Sigmoid colon (tissue), 7 donors: ENCODE results near the gene UBQLN3. TPM values are rescaled to one million over a fixed set of nuclear protein-coding genes. Genes with fewer than 3 reads are reported as not detected.

Experiments
- DNase-seq: peaks from one replicate; pipeline ENCODE4 v3.0.0-alpha.2; 2019
- H3K27ac ChIP-seq, 4 donors: fragments of 200-600 bp; sonication (generic); one replicate each; pipeline ENCODE4 v1.5.1; 2016 to 2019; ENCODE audit warnings: mild to moderate bottlenecking in 1 of 4
- H3K27me3 ChIP-seq, 3 donors: fragments of 200-600 bp; sonication (generic); one replicate each; pipeline ENCODE4 v1.5.1; 2019; ENCODE audit warnings: mild to moderate bottlenecking in 1 of 3
- H3K36me3 ChIP-seq, 4 donors: fragments of 200-600 bp; sonication (generic); one replicate each; pipeline ENCODE4 v1.5.1; 2016 to 2019
- H3K4me1 ChIP-seq, 4 donors: fragments of 200-600 bp; sonication (generic); one replicate each; pipeline ENCODE4 v1.5.1; 2017 to 2019
- H3K4me3 ChIP-seq, 4 donors: fragments of 200-600 bp; sonication (generic); one replicate each; pipeline ENCODE4 v1.5.1; 2017 to 2019; ENCODE audit warnings: mild to moderate bottlenecking in 2 of 4, moderate library complexity in 1 of 4
- H3K9me3 ChIP-seq, 4 donors: fragments of 200-600 bp in 3 of 4; sonication (generic) in 3 of 4; one replicate each; pipeline versions ENCODE4 v1.5.1 to v1.6.1; 2013 to 2019
- CTCF ChIP-seq, 4 experiments: fragments of 450-650 bp in 3 of 4; fragments of 200-600 bp in 1 of 4; IDR thresholded peaks; one replicate each; pipeline ENCODE4 v1.5.1; 2016 to 2019; ENCODE audit warnings: antibody characterized with exemption in 4 of 4, mild to moderate bottlenecking in 3 of 4, moderate library complexity in 2 of 4
- EP300 ChIP-seq, 4 donors: sonication (generic); formaldehyde crosslinking; IDR thresholded peaks; one replicate each; pipeline ENCODE4 v1.6.1; 2017; ENCODE audit warnings: antibody characterized with exemption in 4 of 4
- POLR2A ChIP-seq, 2 donors: fragments of 450-650 bp; IDR thresholded peaks; one replicate each; pipeline ENCODE4 v1.6.1; 2016; ENCODE audit warnings: antibody characterized with exemption in 2 of 2, mild to moderate bottlenecking in 2 of 2, moderate library complexity in 2 of 2
- POLR2AphosphoS5 ChIP-seq, 4 donors: sonication (generic); formaldehyde crosslinking; IDR thresholded peaks; one replicate each; pipeline ENCODE4 v1.6.1; 2017; ENCODE audit warnings: antibody characterized with exemption in 4 of 4
- WGBS, 2 donors: extraction: QIAGEN DNeasy Blood & Tissue Kit; methylation state at CpG; one replicate each; pipeline ENCODE4 v1.1.7; 2013; 5-methylcytosine and 5-hydroxymethylcytosine counted together
- intact Hi-C: fragments of 100-400 bp; cut with DNase I; formaldehyde crosslinking; loops from one replicate; pipeline ENCODE4 v1.15.1; 2023
- polyA plus RNA-seq, 3 donors: library from polyadenylated mRNA; stranded (reverse); fragments of 200-250 nt; gene quantifications; one replicate each; pipeline ENCODE4 v1.2.3, GENCODE V29; 2013
- total RNA-seq, 4 donors: library from RNA; depleted of rRNA; stranded (reverse); fragments of >200 nt; gene quantifications; one replicate each; pipeline ENCODE4 v1.1.0, GENCODE V29; 2016
- donor health status: healthy with polysubstance abuse.
- donor health status: Bipolar disorder and iron deficiency.
- donor health status: healthy.

Gene UBQLN3
- total and polyA plus RNA-seq, 7 donors, result 0.71 to 1.2 (median 1.1) TPM; not detected in 4

- no peak overlapping the region for H3K27ac ChIP-seq
- no peaks in the 10 kb centered on the region for H3K27me3 ChIP-seq
- no peaks in the 10 kb centered on the region for H3K4me1 ChIP-seq
- no peaks in the 10 kb centered on the region for H3K36me3 ChIP-seq
- H3K9me3 ChIP-seq, result no peaks in the 10 kb centered on the region
- H3K4me3 ChIP-seq, result no peak overlapping the region
- TF ChIP-seq EP300 (IDR thresholded peaks at IDR 0.05), result no peak
- no peak for TF ChIP-seq POLR2A (IDR thresholded peaks at IDR 0.05)
- TF ChIP-seq CTCF (IDR thresholded peaks at IDR 0.05), result no peak
- no peak for TF ChIP-seq POLR2AphosphoS5 (IDR thresholded peaks at IDR 0.05)
- no peak for DNase-seq
- intact Hi-C loops, result no loop called here
These were observed 5.1 kb upstream of the UBQLN3 start for GRCh38 chr11:5514841-5515240.

- H3K36me3 ChIP-seq, result no peaks in the 10 kb centered on the region
- no peaks in the 10 kb centered on the region for H3K27me3 ChIP-seq
- H3K4me3 ChIP-seq, result no peak overlapping the region
- no peak for DNase-seq
- no peak for TF ChIP-seq POLR2A (IDR thresholded peaks at IDR 0.05)
- TF ChIP-seq POLR2AphosphoS5 (IDR thresholded peaks at IDR 0.05), result no peak
- no peak for TF ChIP-seq EP300 (IDR thresholded peaks at IDR 0.05)
- no peak for TF ChIP-seq CTCF (IDR thresholded peaks at IDR 0.05)
- no peaks in the 10 kb centered on the region for H3K4me1 ChIP-seq
- no peaks in the 10 kb centered on the region for H3K9me3 ChIP-seq
- WGBS, 2 donors, result 90 to 95% methylated on average over 8 of the region's 8 CpGs
- no peak overlapping the region for H3K27ac ChIP-seq
- intact Hi-C loops, result no loop called here
These were observed 1.2 kb downstream of the UBQLN3 start for GRCh38 chr11:5508605-5509004.

- H3K36me3 ChIP-seq, result no peaks in the 10 kb centered on the region
- no peaks in the 10 kb centered on the region for H3K9me3 ChIP-seq
- no peaks in the 10 kb centered on the region for H3K27me3 ChIP-seq
- TF ChIP-seq POLR2A (IDR thresholded peaks at IDR 0.05) (no peak), POLR2AphosphoS5 (IDR thresholded peaks at IDR 0.05) (no peak), CTCF (IDR thresholded peaks at IDR 0.05) (no peak), EP300 (IDR thresholded peaks at IDR 0.05) (no peak)
- WGBS, 2 donors, result 80 to 88% methylated on average over 6 of the region's 6 CpGs
- no peak overlapping the region for H3K27ac ChIP-seq
- intact Hi-C loops, result no loop called here
- no peak for DNase-seq
- H3K4me3 ChIP-seq, result no peak overlapping the region
- no peaks in the 10 kb centered on the region for H3K4me1 ChIP-seq
These were observed 1.8 kb downstream of the UBQLN3 start for GRCh38 chr11:5507933-5508305.

- Histone ChIP-seq H3K36me3 (no peaks in the 10 kb centered on the region), H3K4me1 (no peaks in the 10 kb centered on the region), H3K4me3 (no peak overlapping the region), H3K27ac (no peak overlapping the region), H3K27me3 (no peaks in the 10 kb centered on the region), H3K9me3 (no peaks in the 10 kb centered on the region)
- TF ChIP-seq POLR2A (IDR thresholded peaks at IDR 0.05), result no peak
- no peak for TF ChIP-seq CTCF (IDR thresholded peaks at IDR 0.05)
- TF ChIP-seq POLR2AphosphoS5 (IDR thresholded peaks at IDR 0.05), result no peak
- TF ChIP-seq EP300 (IDR thresholded peaks at IDR 0.05), result no peak
- intact Hi-C loops, result no loop called here
- WGBS, 2 donors, result 82 to 90% methylated on average over 9 of the region's 9 CpGs
- DNase-seq, result no peak
These were observed 2.4 kb downstream of the UBQLN3 start for GRCh38 chr11:5507177-5507932.
